Upper lobe of left lung (tissue), 6 donors: ENCODE results near the gene OPN1LW. TPM values are rescaled to one million over a fixed set of nuclear protein-coding genes. Genes with fewer than 3 reads are reported as not detected.

ENCODE experiments used
- ATAC-seq, 2 donors: fragments of 200-7000 bp; cut with Tn5 transposase; one replicate each; pipeline ENCODE4 v1.9.1; 2022; ENCODE audit warnings: mild to moderate bottlenecking in 2 of 2, moderate library complexity in 2 of 2; ENCODE audit not compliant: low FRiP score in 2 of 2
- DNase-seq, 2 donors: peaks; one replicate each; pipeline ENCODE4 v3.0.0-alpha.2; 2019 to 2020
- H3K27ac ChIP-seq, 4 donors: fragments of 200-600 bp; sonication (generic); one replicate each; pipeline ENCODE4 v1.5.1; 2016 to 2019
- H3K27me3 ChIP-seq, 4 donors: fragments of 200-600 bp; sonication (generic); one replicate each; pipeline ENCODE4 v1.5.1; 2017 to 2019
- H3K36me3 ChIP-seq, 4 donors: fragments of 200-600 bp; sonication (generic); one replicate each; pipeline ENCODE4 v1.5.1; 2016 to 2019
- H3K4me1 ChIP-seq, 4 donors: fragments of 200-600 bp; sonication (generic); one replicate each; pipeline ENCODE4 v1.5.1; 2018 to 2019
- H3K4me3 ChIP-seq, 4 donors: fragments of 200-600 bp; sonication (generic); one replicate each; pipeline ENCODE4 v1.5.1; 2017 to 2019; ENCODE audit warnings: mild to moderate bottlenecking in 2 of 4, moderate library complexity in 1 of 4
- H3K9me3 ChIP-seq, 4 donors: fragments of 200-600 bp; sonication (generic); one replicate each; pipeline ENCODE4 v1.5.1; 2018 to 2019
- CTCF ChIP-seq, 6 experiments: fragments of 450-650 bp in 4 of 6; fragments of 200-600 bp in 2 of 6; sonication (generic) in 2 of 6; IDR thresholded peaks; one replicate each; pipeline ENCODE4 v1.5.1; 2016 to 2019; ENCODE audit warnings: antibody characterized with exemption in 6 of 6
- EP300 ChIP-seq, 4 donors: sonication (generic); formaldehyde crosslinking; IDR thresholded peaks; one replicate each; pipeline ENCODE4 v1.5.1; 2017; ENCODE audit warnings: antibody characterized with exemption in 4 of 4, control low read depth in 2 of 4
- POLR2A ChIP-seq, 4 donors: fragments of 450-650 bp; IDR thresholded peaks; one replicate each; pipeline ENCODE4 v1.5.1; 2016 to 2017; ENCODE audit warnings: antibody characterized with exemption in 4 of 4, mild to moderate bottlenecking in 2 of 4
- POLR2AphosphoS5 ChIP-seq, 2 donors: sonication (generic); formaldehyde crosslinking; IDR thresholded peaks; one replicate each; pipeline ENCODE4 v1.5.1; 2017; ENCODE audit warnings: antibody characterized with exemption in 2 of 2
- WGBS, 2 donors: methylation state at CpG; one replicate each; pipeline ENCODE4 v1.1.5; 2017 to 2018; 5-methylcytosine and 5-hydroxymethylcytosine counted together
- total RNA-seq, 6 donors: library from RNA; depleted of rRNA in 4 of 6; stranded (reverse); fragments of >200 nt in 4 of 6; gene quantifications; one replicate each; pipeline versions ENCODE4 v1.1.0 to v1.2.1, GENCODE V29; 2016 to 2021
- donor health status: DM: no; HTN: no; CAD: no; lungs with moderate emphysema.
- donor health status: DM: no; HTN: yes; CAD: no; lungs with severe emphysema.

The OPN1LW gene
- total RNA-seq, 6 donors from 2014 or later: not detected

GRCh38 chrX:154097589-154098541 is 46.2 kb upstream of the OPN1LW start, which contains the start of gene MECP2:
TSS of gene MECP2 (minus strand) at chrX:154097717.
- WGBS, 2 donors: 52 to 73% methylated on average over 6 to 64 of the region's 75 CpGs
- Histone ChIP-seq H3K27me3 (no peaks in the 10 kb centered on the region), H3K36me3 (no peaks in the 10 kb centered on the region), H3K27ac (peak within 1 kb of the TSS; percentile 92 to 99 (median 96)), H3K4me1 (peaks cover 22 to 32% (median 22%) of the 10 kb centered on the region in 4 donors), H3K9me3 (no peaks in the 10 kb centered on the region), H3K4me3 (peak within 1 kb of the TSS; percentile 52 to 82 (median 76))
- TF ChIP-seq EP300 (IDR thresholded peaks at IDR 0.05) (no peak), POLR2AphosphoS5 (IDR thresholded peaks at IDR 0.05) (peak in 1 of 2 donors; percentile 32), POLR2A (IDR thresholded peaks at IDR 0.05) (peak in 1 of 4 donors; percentile 53), CTCF (IDR thresholded peaks at IDR 0.05) (peak in 1 of 6 experiments; percentile 2)
- DNase-seq (peak; percentile 93 to 98), ATAC-seq (peak; percentile 93 to 98)

- Histone ChIP-seq H3K4me1 (peaks cover 22 to 32% (median 22%) of the 10 kb centered on the region in 4 donors), H3K27ac (peak overlapping the region in 1 of 4 donors; percentile 65), H3K36me3 (no peaks in the 10 kb centered on the region), H3K9me3 (no peaks in the 10 kb centered on the region), H3K4me3 (no peak overlapping the region), H3K27me3 (no peaks in the 10 kb centered on the region)
- TF ChIP-seq POLR2AphosphoS5 (IDR thresholded peaks at IDR 0.05): no peak
- TF ChIP-seq EP300 (IDR thresholded peaks at IDR 0.05): no peak
- TF ChIP-seq CTCF (IDR thresholded peaks at IDR 0.05): no peak
- TF ChIP-seq POLR2A (IDR thresholded peaks at IDR 0.05): no peak
- no peak for DNase-seq
- no peak for ATAC-seq
- WGBS, 2 donors: 80 to 81% methylated on average over 2 of the region's 2 CpGs
Observed at GRCh38 chrX:154098551-154098950, 45.5 kb upstream of the OPN1LW start.

GRCh38 chrX:154113729-154114128 is 30.3 kb upstream of the OPN1LW start:
- peaks cover 0 to 6% (median 0%) of the 10 kb centered on the region in 4 donors for H3K9me3 ChIP-seq
- ATAC-seq: no peak
- no peaks in the 10 kb centered on the region for H3K36me3 ChIP-seq
- no peak for DNase-seq
- TF ChIP-seq POLR2A (IDR thresholded peaks at IDR 0.05) (no peak), EP300 (IDR thresholded peaks at IDR 0.05) (no peak), POLR2AphosphoS5 (IDR thresholded peaks at IDR 0.05) (no peak), CTCF (IDR thresholded peaks at IDR 0.05) (no peak)
- 62 to 74% methylated on average over 6 of the region's 6 CpGs for WGBS, 2 donors
- H3K27me3 ChIP-seq: no peaks in the 10 kb centered on the region
- H3K4me1 ChIP-seq: no peaks in the 10 kb centered on the region
- H3K4me3 ChIP-seq: no peak overlapping the region
- H3K27ac ChIP-seq: no peak overlapping the region

- Histone ChIP-seq H3K27me3 (no peaks in the 10 kb centered on the region), H3K4me3 (no peak overlapping the region), H3K27ac (no peak overlapping the region), H3K9me3 (peaks cover 0 to 7% (median 0%) of the 10 kb centered on the region in 4 donors), H3K36me3 (no peaks in the 10 kb centered on the region), H3K4me1 (no peaks in the 10 kb centered on the region)
- 81 to 89% methylated on average over 5 of the region's 5 CpGs for WGBS, 2 donors
- TF ChIP-seq EP300 (IDR thresholded peaks at IDR 0.05) (no peak), POLR2A (IDR thresholded peaks at IDR 0.05) (no peak), CTCF (IDR thresholded peaks at IDR 0.05) (no peak), POLR2AphosphoS5 (IDR thresholded peaks at IDR 0.05) (no peak)
- no peak for ATAC-seq
- DNase-seq: no peak
Observed at GRCh38 chrX:154114652-154115051, 29.4 kb upstream of the OPN1LW start.
